ENCODE data around the gene FOXP1. TPM values are rescaled to one million over a fixed set of nuclear protein-coding genes. Genes with fewer than 3 reads are reported as not detected.

FOXP1 gene
- total RNA-seq, 1 experiment from 2014 or later, result 334 TPM

- Histone ChIP-seq H3K4me2 (ENCODE audit: low read depth, low read length, poor library complexity, severe bottlenecking) (peak overlapping the region; percentile 66), H3K27me3 (ENCODE audit: low read length) (no peaks in the 10 kb centered on the region), H3K4me1 (ENCODE audit: low read length) (peaks cover 75% of the 10 kb centered on the region), H3K4me3 (ENCODE audit: low read length) (peak overlapping the region; percentile 21; the same call in 1 of the 2 replicates), H2AFZ (ENCODE audit: low read length) (no peak overlapping the region), H3K79me2 (ENCODE audit: low read length) (peaks cover 96% of the 10 kb centered on the region), H3K9ac (ENCODE audit: low read length) (peak overlapping the region; percentile 39; the same call in 1 of the 2 replicates), H3K27ac (ENCODE audit: low read length) (peak overlapping the region; percentile 81), H3K9me2 (replicated peaks; ENCODE audit: insufficient read depth, low read length) (no peaks in the 10 kb centered on the region), H4K20me1 (ENCODE audit: insufficient read depth, low read depth, low read length) (no peaks in the 10 kb centered on the region; the same call in 1 of the 2 replicates), H3K9me3 (ENCODE audit: low read length) (no peaks in the 10 kb centered on the region), H3K36me3 (ENCODE audit: insufficient read depth, low read length) (no peaks in the 10 kb centered on the region)
- no peak for DNase-seq
Measured at GRCh38 chr3:71318458-71318827, 265.1 kb downstream of the FOXP1 start.

- H3K4me2 ChIP-seq (ENCODE audit: low read depth, low read length, poor library complexity, severe bottlenecking), result peak overlapping the region; percentile 66
Measured at GRCh38 chr3:71317749-71318457, 265.6 kb downstream of the FOXP1 start.

GRCh38 chr3:71317140-71317539, 266.4 kb downstream of the FOXP1 start:
- H3K27me3 ChIP-seq (ENCODE audit: low read length), result no peaks in the 10 kb centered on the region
- no peak overlapping the region for H3K4me3 ChIP-seq (ENCODE audit: low read length)
- H4K20me1 ChIP-seq (ENCODE audit: insufficient read depth, low read depth, low read length), result no peaks in the 10 kb centered on the region; the same call in 1 of the 2 replicates
- H3K4me2 ChIP-seq (ENCODE audit: low read depth, low read length, poor library complexity, severe bottlenecking), result peak overlapping the region; percentile 66
- H2AFZ ChIP-seq (ENCODE audit: low read length), result no peak overlapping the region
- peak overlapping the region; percentile 81 for H3K27ac ChIP-seq (ENCODE audit: low read length)
- no peaks in the 10 kb centered on the region for H3K9me3 ChIP-seq (ENCODE audit: low read length)
- H3K9ac ChIP-seq (ENCODE audit: low read length), result no peak overlapping the region
- H3K4me1 ChIP-seq (ENCODE audit: low read length), result peaks cover 67% of the 10 kb centered on the region
- H3K36me3 ChIP-seq (ENCODE audit: insufficient read depth, low read length), result no peaks in the 10 kb centered on the region
- no peak for DNase-seq
- H3K79me2 ChIP-seq (ENCODE audit: low read length), result peaks cover 87% of the 10 kb centered on the region
- H3K9me2 ChIP-seq (replicated peaks; ENCODE audit: insufficient read depth, low read length), result no peaks in the 10 kb centered on the region

More at GRCh38 chr3:71317749-71318457, 265.6 kb downstream of the FOXP1 start:
- Histone ChIP-seq H3K27me3 (ENCODE audit: low read length) (no peaks in the 10 kb centered on the region), H2AFZ (ENCODE audit: low read length) (no peak overlapping the region), H4K20me1 (ENCODE audit: insufficient read depth, low read depth, low read length) (no peaks in the 10 kb centered on the region; the same call in 1 of the 2 replicates), H3K79me2 (ENCODE audit: low read length) (peaks cover 90% of the 10 kb centered on the region), H3K9me2 (replicated peaks; ENCODE audit: insufficient read depth, low read length) (no peaks in the 10 kb centered on the region), H3K9me3 (ENCODE audit: low read length) (no peaks in the 10 kb centered on the region), H3K27ac (ENCODE audit: low read length) (peak overlapping the region; percentile 81), H3K4me3 (ENCODE audit: low read length) (0 out of 2 replicates have a peak overlapping the region, but pooled peaks have one; percentile 21), H3K4me1 (ENCODE audit: low read length) (peaks cover 70% of the 10 kb centered on the region), H3K36me3 (ENCODE audit: insufficient read depth, low read length) (no peaks in the 10 kb centered on the region), H3K9ac (ENCODE audit: low read length) (peak overlapping the region; percentile 39)
- DNase-seq, result peak; percentile 66

- Histone ChIP-seq H3K4me1 (ENCODE audit: low read length) (peaks cover 71% of the 10 kb centered on the region), H3K9ac (ENCODE audit: low read length) (no peak overlapping the region), H3K4me3 (ENCODE audit: low read length) (no peak overlapping the region), H3K27me3 (ENCODE audit: low read length) (no peaks in the 10 kb centered on the region), H3K27ac (ENCODE audit: low read length) (peak overlapping the region; percentile 39), H3K4me2 (ENCODE audit: low read depth, low read length, poor library complexity, severe bottlenecking) (no peak overlapping the region), H3K9me2 (replicated peaks; ENCODE audit: insufficient read depth, low read length) (no peaks in the 10 kb centered on the region), H4K20me1 (ENCODE audit: insufficient read depth, low read depth, low read length) (no peaks in the 10 kb centered on the region; the same call in 1 of the 2 replicates), H3K9me3 (ENCODE audit: low read length) (no peaks in the 10 kb centered on the region), H2AFZ (ENCODE audit: low read length) (no peak overlapping the region), H3K36me3 (ENCODE audit: insufficient read depth, low read length) (no peaks in the 10 kb centered on the region), H3K79me2 (ENCODE audit: low read length) (peaks cover 88% of the 10 kb centered on the region)
- DNase-seq, result no peak
Measured at GRCh38 chr3:71316066-71316777, 267.3 kb downstream of the FOXP1 start.

GRCh38 chr3:71315431-71315830, 268.1 kb downstream of the FOXP1 start:
- Histone ChIP-seq H3K27ac (ENCODE audit: low read length) (peak overlapping the region; percentile 39), H3K9me2 (replicated peaks; ENCODE audit: insufficient read depth, low read length) (no peaks in the 10 kb centered on the region), H3K4me3 (ENCODE audit: low read length) (no peak overlapping the region), H3K4me2 (ENCODE audit: low read depth, low read length, poor library complexity, severe bottlenecking) (no peak overlapping the region), H3K36me3 (ENCODE audit: insufficient read depth, low read length) (no peaks in the 10 kb centered on the region), H2AFZ (ENCODE audit: low read length) (no peak overlapping the region), H3K9ac (ENCODE audit: low read length) (no peak overlapping the region), H3K9me3 (ENCODE audit: low read length) (no peaks in the 10 kb centered on the region), H3K27me3 (ENCODE audit: low read length) (no peaks in the 10 kb centered on the region), H4K20me1 (ENCODE audit: insufficient read depth, low read depth, low read length) (no peaks in the 10 kb centered on the region; the same call in 1 of the 2 replicates), H3K79me2 (ENCODE audit: low read length) (peaks cover 88% of the 10 kb centered on the region), H3K4me1 (ENCODE audit: low read length) (peaks cover 73% of the 10 kb centered on the region)
- no peak for DNase-seq

- no peak for DNase-seq
Measured at GRCh38 chr3:71313844-71314243, 269.7 kb downstream of the FOXP1 start.

GRCh38 chr3:71312461-71312860, 271.1 kb downstream of the FOXP1 start:
- no peaks in the 10 kb centered on the region for H3K9me2 ChIP-seq (replicated peaks; ENCODE audit: insufficient read depth, low read length)
- no peak overlapping the region for H3K4me2 ChIP-seq (ENCODE audit: low read depth, low read length, poor library complexity, severe bottlenecking)
- H4K20me1 ChIP-seq (ENCODE audit: insufficient read depth, low read depth, low read length), result no peaks in the 10 kb centered on the region
- H3K9ac ChIP-seq (ENCODE audit: low read length), result no peak overlapping the region
- no peaks in the 10 kb centered on the region for H3K9me3 ChIP-seq (ENCODE audit: low read length)
- peaks cover 88% of the 10 kb centered on the region for H3K79me2 ChIP-seq (ENCODE audit: low read length)
- no peaks in the 10 kb centered on the region for H3K36me3 ChIP-seq (ENCODE audit: insufficient read depth, low read length)
- no peaks in the 10 kb centered on the region for H3K27me3 ChIP-seq (ENCODE audit: low read length)
- no peak for DNase-seq
- no peak overlapping the region for H3K4me3 ChIP-seq (ENCODE audit: low read length)
- peak overlapping the region; percentile 3; the same call in 1 of the 2 replicates for H3K27ac ChIP-seq (ENCODE audit: low read length)
- peaks cover 73% of the 10 kb centered on the region for H3K4me1 ChIP-seq (ENCODE audit: low read length)
- H2AFZ ChIP-seq (ENCODE audit: low read length), result no peak overlapping the region

More at GRCh38 chr3:71313844-71314243, 269.7 kb downstream of the FOXP1 start:
- Histone ChIP-seq H3K27me3 (ENCODE audit: low read length) (no peaks in the 10 kb centered on the region), H3K27ac (ENCODE audit: low read length) (no peak overlapping the region), H3K79me2 (ENCODE audit: low read length) (peaks cover 88% of the 10 kb centered on the region), H3K9me3 (ENCODE audit: low read length) (no peaks in the 10 kb centered on the region), H3K9ac (ENCODE audit: low read length) (no peak overlapping the region), H2AFZ (ENCODE audit: low read length) (no peak overlapping the region), H3K4me2 (ENCODE audit: low read depth, low read length, poor library complexity, severe bottlenecking) (no peak overlapping the region), H3K4me1 (ENCODE audit: low read length) (peaks cover 73% of the 10 kb centered on the region), H3K9me2 (replicated peaks; ENCODE audit: insufficient read depth, low read length) (no peaks in the 10 kb centered on the region), H4K20me1 (ENCODE audit: insufficient read depth, low read depth, low read length) (no peaks in the 10 kb centered on the region), H3K4me3 (ENCODE audit: low read length) (no peak overlapping the region), H3K36me3 (ENCODE audit: insufficient read depth, low read length) (no peaks in the 10 kb centered on the region)

- Histone ChIP-seq H3K4me1 (ENCODE audit: low read length) (peaks cover 73% of the 10 kb centered on the region), H3K9me3 (ENCODE audit: low read length) (no peaks in the 10 kb centered on the region), H3K9me2 (replicated peaks; ENCODE audit: insufficient read depth, low read length) (no peaks in the 10 kb centered on the region), H3K27me3 (ENCODE audit: low read length) (no peaks in the 10 kb centered on the region), H3K79me2 (ENCODE audit: low read length) (peaks cover 88% of the 10 kb centered on the region), H3K4me3 (ENCODE audit: low read length) (no peak overlapping the region), H3K27ac (ENCODE audit: low read length) (peak overlapping the region; percentile 3), H3K36me3 (ENCODE audit: insufficient read depth, low read length) (no peaks in the 10 kb centered on the region), H3K4me2 (ENCODE audit: low read depth, low read length, poor library complexity, severe bottlenecking) (no peak overlapping the region), H4K20me1 (ENCODE audit: insufficient read depth, low read depth, low read length) (no peaks in the 10 kb centered on the region), H3K9ac (ENCODE audit: low read length) (no peak overlapping the region), H2AFZ (ENCODE audit: low read length) (no peak overlapping the region)
- DNase-seq, result no peak
Measured at GRCh38 chr3:71311661-71312046, 271.9 kb downstream of the FOXP1 start.
